Body of pancreas (tissue), 4 donors: Measurements from ENCODE around the gene MMP24.

ENCODE experiments used
- CTCF ChIP-seq, 7 experiments: fragments of 450-650 bp in 4 of 7; fragments of 200-600 bp in 3 of 7; sonication (generic) in 3 of 7; IDR thresholded peaks; one replicate each; pipeline ENCODE4 v1.5.1; 2016 to 2019; ENCODE audit warnings: antibody characterized with exemption in 7 of 7
- POLR2A ChIP-seq, 3 donors: fragments of 450-650 bp; IDR thresholded peaks; one replicate each; pipeline ENCODE4 v1.6.1; 2016; ENCODE audit warnings: antibody characterized with exemption in 3 of 3, mild to moderate bottlenecking in 2 of 3

GRCh38 chr20:35303382-35303734 is 76.9 kb downstream of the MMP24 start:
- TF ChIP-seq CTCF (IDR thresholded peaks at IDR 0.05) (no peak), POLR2A (IDR thresholded peaks at IDR 0.05) (no peak)
